ENCODE results near the gene OTOP2.
A peak's percentile ranks its signal among the peaks of the same experiment; 100 is the strongest.

The OTOP2 gene

GRCh38 chr17:74981979-74982662 is 58.0 kb downstream of the OTOP2 start (continued):
- TF ChIP-seq, protein P1, sequence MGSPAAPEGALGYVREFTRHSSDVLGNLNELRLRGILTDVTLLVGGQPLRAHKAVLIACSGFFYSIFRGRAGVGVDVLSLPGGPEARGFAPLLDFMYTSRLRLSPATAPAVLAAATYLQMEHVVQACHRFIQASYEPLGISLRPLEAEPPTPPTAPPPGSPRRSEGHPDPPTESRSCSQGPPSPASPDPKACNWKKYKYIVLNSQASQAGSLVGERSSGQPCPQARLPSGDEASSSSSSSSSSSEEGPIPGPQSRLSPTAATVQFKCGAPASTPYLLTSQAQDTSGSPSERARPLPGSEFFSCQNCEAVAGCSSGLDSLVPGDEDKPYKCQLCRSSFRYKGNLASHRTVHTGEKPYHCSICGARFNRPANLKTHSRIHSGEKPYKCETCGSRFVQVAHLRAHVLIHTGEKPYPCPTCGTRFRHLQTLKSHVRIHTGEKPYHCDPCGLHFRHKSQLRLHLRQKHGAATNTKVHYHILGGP (tag by site-specific recombination; IDR thresholded peaks at IDR 0.05) = no peak
- no peak for TF ChIP-seq MEIS1 (CRISPR knock-in tag; IDR thresholded peaks at IDR 0.05; ENCODE audit: borderline replicate concordance)
- peak; percentile 90 for TF ChIP-seq SP7 (tag by site-specific recombination; IDR thresholded peaks at IDR 0.05)
- TF ChIP-seq ZNF324 (tag by site-specific recombination; IDR thresholded peaks at IDR 0.05) = peak; percentile 86
- peak; percentile 87 for TF ChIP-seq SP2 (tag by site-specific recombination; IDR thresholded peaks at IDR 0.05)
- no peak for TF ChIP-seq ZNF624 (tag by site-specific recombination; IDR thresholded peaks at IDR 0.05)
- no peak for TF ChIP-seq ZNF621 (tag by site-specific recombination; IDR thresholded peaks at IDR 0.05)
- TF ChIP-seq, protein P2, sequence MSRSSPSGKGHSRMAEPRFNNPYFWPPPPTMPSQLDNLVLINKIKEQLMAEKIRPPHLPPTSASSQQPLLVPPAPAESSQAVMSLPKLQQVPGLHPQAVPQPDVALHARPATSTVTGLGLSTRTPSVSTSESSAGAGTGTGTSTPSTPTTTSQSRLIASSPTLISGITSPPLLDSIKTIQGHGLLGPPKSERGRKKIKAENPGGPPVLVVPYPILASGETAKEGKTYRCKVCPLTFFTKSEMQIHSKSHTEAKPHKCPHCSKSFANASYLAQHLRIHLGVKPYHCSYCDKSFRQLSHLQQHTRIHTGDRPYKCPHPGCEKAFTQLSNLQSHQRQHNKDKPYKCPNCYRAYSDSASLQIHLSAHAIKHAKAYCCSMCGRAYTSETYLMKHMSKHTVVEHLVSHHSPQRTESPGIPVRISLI (tag by site-specific recombination; IDR thresholded peaks at IDR 0.05) = no peak
- peak; percentile 80; the same call in 1 of the 2 replicates for TF ChIP-seq ZFP69B (tag by site-specific recombination; IDR thresholded peaks at IDR 0.05)
- peak; percentile 62 for TF ChIP-seq ZNF692 (tag by site-specific recombination; IDR thresholded peaks at IDR 0.05)
- peak; percentile 56; the same call in 1 of the 2 replicates for TF ChIP-seq TSHZ1 (tag by site-specific recombination; IDR thresholded peaks at IDR 0.05; ENCODE audit: borderline replicate concordance)
- TF ChIP-seq ZNF521 (tag by site-specific recombination; IDR thresholded peaks at IDR 0.05) = no peak
- TF ChIP-seq PRDM1 (tag by site-specific recombination; IDR thresholded peaks at IDR 0.05) = no peak
- TF ChIP-seq HOXD13 (CRISPR knock-in tag; IDR thresholded peaks at IDR 0.05; ENCODE audit: borderline replicate concordance) = no peak
- TF ChIP-seq PRDM10 (tag by site-specific recombination; IDR thresholded peaks at IDR 0.05) = peak; percentile 83
- TF ChIP-seq, protein P3, sequence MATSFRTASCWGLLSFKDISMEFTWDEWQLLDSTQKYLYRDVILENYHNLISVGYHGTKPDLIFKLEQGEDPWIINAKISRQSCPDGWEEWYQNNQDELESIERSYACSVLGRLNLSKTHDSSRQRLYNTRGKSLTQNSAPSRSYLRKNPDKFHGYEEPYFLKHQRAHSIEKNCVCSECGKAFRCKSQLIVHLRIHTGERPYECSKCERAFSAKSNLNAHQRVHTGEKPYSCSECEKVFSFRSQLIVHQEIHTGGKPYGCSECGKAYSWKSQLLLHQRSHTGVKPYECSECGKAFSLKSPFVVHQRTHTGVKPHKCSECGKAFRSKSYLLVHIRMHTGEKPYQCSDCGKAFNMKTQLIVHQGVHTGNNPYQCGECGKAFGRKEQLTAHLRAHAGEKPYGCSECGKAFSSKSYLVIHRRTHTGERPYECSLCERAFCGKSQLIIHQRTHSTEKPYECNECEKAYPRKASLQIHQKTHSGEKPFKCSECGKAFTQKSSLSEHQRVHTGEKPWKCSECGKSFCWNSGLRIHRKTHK (tag by site-specific recombination; IDR thresholded peaks at IDR 0.05) = no peak
- TF ChIP-seq ZNF654 (tag by site-specific recombination; IDR thresholded peaks at IDR 0.05; ENCODE audit: low read depth) = no peak
- no peak for TF ChIP-seq ZNF48 (tag by site-specific recombination; IDR thresholded peaks at IDR 0.05)
- peak; percentile 11; the same call in 1 of the 2 replicates for TF ChIP-seq ZNF580 (tag by site-specific recombination; IDR thresholded peaks at IDR 0.05)
- TF ChIP-seq ZNF768 (tag by site-specific recombination; IDR thresholded peaks at IDR 0.05) = no peak
- no peak for TF ChIP-seq ZNF558 (tag by site-specific recombination; IDR thresholded peaks at IDR 0.05)
- peak; percentile 99 for TF ChIP-seq ZBTB1 (tag by site-specific recombination; IDR thresholded peaks at IDR 0.05)
- TF ChIP-seq ZNF701 (tag by site-specific recombination; IDR thresholded peaks at IDR 0.05) = no peak
- TF ChIP-seq ZBTB7A (tag by site-specific recombination; IDR thresholded peaks at IDR 0.05; ENCODE audit: low read depth) = peak; percentile 74; the same call in 1 of the 2 replicates

Data from HEK293 (cell line).